Right lobe of liver (tissue), 4 donors: ENCODE data around the gene GLRX2.

Source experiments
- CTCF ChIP-seq, 4 donors: fragments of 200-600 bp in 3 of 4; fragments of 450-650 bp in 1 of 4; IDR thresholded peaks; one replicate each; pipeline versions ENCODE4 v1.5.1 to v1.8.0; 2016 to 2022; ENCODE audit warnings: antibody characterized with exemption in 4 of 4, mild to moderate bottlenecking in 2 of 4
- POLR2A ChIP-seq: fragments of 450-650 bp; IDR thresholded peaks from one replicate; pipeline ENCODE4 v1.6.1; 2017; ENCODE audit warnings: antibody characterized with exemption, mild to moderate bottlenecking
- donor health status: DM: no; HTN: no; CAD: no.
- donor health status: DM: no; HTN: no; CAD: no.
- donor health status: DM: no; HTN: yes; CAD: no.

- TF ChIP-seq CTCF (IDR thresholded peaks at IDR 0.05): no peak
- TF ChIP-seq POLR2A: no peak
Measured at GRCh38 chr1:193142409-193142808, 37.2 kb upstream of the GLRX2 start.
